Gastroesophageal sphincter (tissue), 3 donors: Measurements from ENCODE around the gene TMEM164.

ENCODE experiments used
- EP300 ChIP-seq: sonication (generic); formaldehyde crosslinking; IDR thresholded peaks from one replicate; pipeline ENCODE4 v1.6.1; 2017; ENCODE audit warnings: antibody characterized with exemption, mild to moderate bottlenecking
- POLR2A ChIP-seq, 2 donors: fragments of 450-650 bp; IDR thresholded peaks; one replicate each; pipeline ENCODE4 v1.6.1; 2017; ENCODE audit warnings: antibody characterized with exemption in 2 of 2, mild to moderate bottlenecking in 2 of 2, moderate library complexity in 1 of 2
- POLR2AphosphoS5 ChIP-seq: sonication (generic); formaldehyde crosslinking; IDR thresholded peaks from one replicate; pipeline ENCODE4 v1.6.1; 2017; ENCODE audit warnings: antibody characterized with exemption
- TF ChIP-seq, protein P1 (sequence below), 4 experiments: fragments of 200-600 bp in 2 of 4; fragments of 450-650 bp in 2 of 4; sonication (generic) in 1 of 4; IDR thresholded peaks; one replicate each; pipeline ENCODE4 v1.5.1; 2017 to 2019; ENCODE audit warnings: antibody characterized with exemption in 4 of 4, mild to moderate bottlenecking in 2 of 4, moderate library complexity in 2 of 4

DNA sequence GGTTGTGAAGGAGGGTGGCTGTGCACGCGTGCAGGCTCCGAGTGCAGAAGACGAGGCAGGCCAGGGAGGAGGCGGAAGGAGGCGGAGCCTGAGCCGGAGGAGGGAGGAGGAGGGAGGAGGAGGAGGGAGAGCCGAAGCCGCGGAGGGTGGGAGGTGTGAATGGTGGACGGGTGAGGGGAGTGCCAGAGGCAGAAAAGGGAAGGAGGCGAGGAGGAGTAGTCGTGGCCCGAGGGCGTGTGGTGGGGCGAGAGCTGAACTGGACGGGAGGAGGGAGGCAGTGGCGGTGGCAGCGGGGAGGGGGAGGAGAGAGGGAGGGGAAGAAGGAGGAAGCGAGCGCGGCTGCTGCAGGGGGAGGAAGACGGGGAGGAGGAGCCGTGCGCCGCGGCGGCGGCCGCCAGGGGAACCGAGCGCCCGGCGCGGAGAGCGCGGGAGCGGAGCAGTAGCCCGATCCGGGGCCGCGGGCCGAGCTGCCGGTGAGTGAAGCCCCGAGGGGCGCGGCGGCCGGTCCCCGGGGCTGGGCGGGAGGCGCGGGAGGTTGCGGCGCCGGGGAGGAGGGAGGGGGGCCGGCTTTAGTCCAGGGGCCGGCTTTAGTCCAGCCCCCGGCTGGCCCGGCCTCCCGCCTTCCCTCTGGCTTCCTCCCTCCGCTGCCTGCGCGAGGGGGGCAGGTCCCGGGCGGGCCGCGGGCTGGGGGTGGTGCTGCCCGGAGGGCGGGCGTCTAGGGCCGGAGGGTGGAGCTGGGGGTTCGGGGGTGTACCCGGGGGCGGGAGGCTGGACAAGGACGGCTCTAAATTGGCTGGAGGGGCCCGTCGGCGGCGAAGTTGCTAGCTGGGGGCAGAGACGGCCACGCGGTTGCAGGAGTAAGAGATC lies at the start of gene TMEM164:
- TF ChIP-seq, protein P1, sequence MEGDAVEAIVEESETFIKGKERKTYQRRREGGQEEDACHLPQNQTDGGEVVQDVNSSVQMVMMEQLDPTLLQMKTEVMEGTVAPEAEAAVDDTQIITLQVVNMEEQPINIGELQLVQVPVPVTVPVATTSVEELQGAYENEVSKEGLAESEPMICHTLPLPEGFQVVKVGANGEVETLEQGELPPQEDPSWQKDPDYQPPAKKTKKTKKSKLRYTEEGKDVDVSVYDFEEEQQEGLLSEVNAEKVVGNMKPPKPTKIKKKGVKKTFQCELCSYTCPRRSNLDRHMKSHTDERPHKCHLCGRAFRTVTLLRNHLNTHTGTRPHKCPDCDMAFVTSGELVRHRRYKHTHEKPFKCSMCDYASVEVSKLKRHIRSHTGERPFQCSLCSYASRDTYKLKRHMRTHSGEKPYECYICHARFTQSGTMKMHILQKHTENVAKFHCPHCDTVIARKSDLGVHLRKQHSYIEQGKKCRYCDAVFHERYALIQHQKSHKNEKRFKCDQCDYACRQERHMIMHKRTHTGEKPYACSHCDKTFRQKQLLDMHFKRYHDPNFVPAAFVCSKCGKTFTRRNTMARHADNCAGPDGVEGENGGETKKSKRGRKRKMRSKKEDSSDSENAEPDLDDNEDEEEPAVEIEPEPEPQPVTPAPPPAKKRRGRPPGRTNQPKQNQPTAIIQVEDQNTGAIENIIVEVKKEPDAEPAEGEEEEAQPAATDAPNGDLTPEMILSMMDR (IDR thresholded peaks at IDR 0.05), result peak in 3 of 4 experiments; percentile 24 to 56 (median 39)
- TF ChIP-seq POLR2A (IDR thresholded peaks at IDR 0.05) (peak; percentile 20 to 58), EP300 (no peak), POLR2AphosphoS5 (no peak)
